ENCODE data around the gene IL1RAP. TPM values are rescaled to one million over a fixed set of nuclear protein-coding genes. Genes with fewer than 3 reads are reported as not detected.

Gene IL1RAP
- polyA plus RNA-seq, 3 donors, result 8.0 to 12.6 (median 11.8) TPM

DNA sequence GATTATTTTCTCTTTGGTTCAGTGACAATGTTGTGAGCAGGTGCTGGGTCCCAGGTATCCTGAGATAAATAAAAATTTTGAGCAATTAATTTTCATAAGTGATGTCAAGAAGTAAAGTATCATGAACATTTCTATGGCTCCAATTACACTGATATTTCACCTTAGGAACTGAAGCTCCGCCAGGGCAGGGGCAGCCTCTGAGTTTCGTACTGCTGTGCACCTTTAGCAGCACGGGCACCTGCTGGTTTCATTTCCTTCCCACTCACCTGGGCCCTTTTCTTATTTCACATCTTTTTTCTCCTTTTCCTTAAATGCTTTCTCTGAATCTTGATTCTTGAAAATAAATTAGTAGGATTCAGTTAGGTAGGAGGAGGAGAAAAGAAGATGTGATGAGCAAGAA is 1.2 kb upstream of the IL1RAP start:
- TF ChIP-seq, protein P1, sequence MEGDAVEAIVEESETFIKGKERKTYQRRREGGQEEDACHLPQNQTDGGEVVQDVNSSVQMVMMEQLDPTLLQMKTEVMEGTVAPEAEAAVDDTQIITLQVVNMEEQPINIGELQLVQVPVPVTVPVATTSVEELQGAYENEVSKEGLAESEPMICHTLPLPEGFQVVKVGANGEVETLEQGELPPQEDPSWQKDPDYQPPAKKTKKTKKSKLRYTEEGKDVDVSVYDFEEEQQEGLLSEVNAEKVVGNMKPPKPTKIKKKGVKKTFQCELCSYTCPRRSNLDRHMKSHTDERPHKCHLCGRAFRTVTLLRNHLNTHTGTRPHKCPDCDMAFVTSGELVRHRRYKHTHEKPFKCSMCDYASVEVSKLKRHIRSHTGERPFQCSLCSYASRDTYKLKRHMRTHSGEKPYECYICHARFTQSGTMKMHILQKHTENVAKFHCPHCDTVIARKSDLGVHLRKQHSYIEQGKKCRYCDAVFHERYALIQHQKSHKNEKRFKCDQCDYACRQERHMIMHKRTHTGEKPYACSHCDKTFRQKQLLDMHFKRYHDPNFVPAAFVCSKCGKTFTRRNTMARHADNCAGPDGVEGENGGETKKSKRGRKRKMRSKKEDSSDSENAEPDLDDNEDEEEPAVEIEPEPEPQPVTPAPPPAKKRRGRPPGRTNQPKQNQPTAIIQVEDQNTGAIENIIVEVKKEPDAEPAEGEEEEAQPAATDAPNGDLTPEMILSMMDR (IDR thresholded peaks at IDR 0.05), result no peak
- H3K27ac ChIP-seq (ENCODE audit: low read depth in 1 of 2, low read length in 2 of 2), result peak overlapping the region in 1 of 2 donors; percentile 93
- peaks cover 0 to 2% (median 1%) of the 10 kb centered on the region in 3 donors for H3K27me3 Mint-ChIP-seq (ENCODE audit: low read depth in 3 of 3)
- no peak overlapping the region for H2AFZ ChIP-seq (ENCODE audit: insufficient read depth, low read depth, low read length, poor library complexity, severe bottlenecking)
- WGBS (ENCODE audit: insufficient coverage), result no CpG with 5 or more reads among the region's 3 CpGs
- no peaks in the 10 kb centered on the region for H3K36me3 ChIP-seq (replicated peaks in 1 of 2; ENCODE audit: control insufficient read depth in 1 of 2, insufficient read depth in 2 of 2, low read length in 2 of 2)
- H3K4me2 ChIP-seq (replicated peaks; ENCODE audit: extremely low read depth, low read length, poor library complexity, severe bottlenecking), result peak overlapping the region; percentile 92
- peak overlapping the region in 1 of 2 donors; percentile 43 for H3K4me3 Mint-ChIP-seq
- intact Hi-C loops (cut with micrococcal nuclease), result loop anchor here (5.0 to 10.0 kb wide), 4 partner anchors 52 to 182 kb away; no protein-coding TSS in a partner anchor
- H3K9me3 ChIP-seq (replicated peaks in 1 of 2; ENCODE audit: control insufficient read depth in 1 of 2, insufficient read depth in 1 of 2, low read length in 2 of 2), result no peaks in the 10 kb centered on the region
- peak overlapping the region in 6 of 7 donors; percentile 92 to 96 (median 94) for H3K27ac Mint-ChIP-seq
- no peak for DNase-seq
- peaks cover 24% of the 10 kb centered on the region for H3K79me2 ChIP-seq (ENCODE audit: insufficient read depth, low read length)
- H4K20me1 ChIP-seq (ENCODE audit: insufficient read depth, low read length), result peaks cover 19% of the 10 kb centered on the region
- H3K4me1 Mint-ChIP-seq, result peaks cover 32% of the 10 kb centered on the region
- no peak overlapping the region for H3K4me3 ChIP-seq (replicated peaks in 1 of 3; ENCODE audit: low read depth in 2 of 3, low read length in 3 of 3)
- H3K9me3 Mint-ChIP-seq, result peaks cover 0 to 2% (median 0%) of the 10 kb centered on the region in 7 donors
- no peaks in the 10 kb centered on the region for H3K27me3 ChIP-seq (ENCODE audit: control insufficient read depth in 2 of 2, insufficient read depth in 2 of 2, low read length in 2 of 2)
- H3K36me3 Mint-ChIP-seq, result peaks cover 3% of the 10 kb centered on the region in 2 donors
- peaks cover 19 to 29% of the 10 kb centered on the region in 2 donors for H3K4me1 ChIP-seq (ENCODE audit: control insufficient read depth in 1 of 2, insufficient read depth in 2 of 2, low read length in 2 of 2)
- no peak overlapping the region for H3K9ac ChIP-seq (ENCODE audit: insufficient read depth, low read length, poor library complexity, severe bottlenecking)

DNA sequence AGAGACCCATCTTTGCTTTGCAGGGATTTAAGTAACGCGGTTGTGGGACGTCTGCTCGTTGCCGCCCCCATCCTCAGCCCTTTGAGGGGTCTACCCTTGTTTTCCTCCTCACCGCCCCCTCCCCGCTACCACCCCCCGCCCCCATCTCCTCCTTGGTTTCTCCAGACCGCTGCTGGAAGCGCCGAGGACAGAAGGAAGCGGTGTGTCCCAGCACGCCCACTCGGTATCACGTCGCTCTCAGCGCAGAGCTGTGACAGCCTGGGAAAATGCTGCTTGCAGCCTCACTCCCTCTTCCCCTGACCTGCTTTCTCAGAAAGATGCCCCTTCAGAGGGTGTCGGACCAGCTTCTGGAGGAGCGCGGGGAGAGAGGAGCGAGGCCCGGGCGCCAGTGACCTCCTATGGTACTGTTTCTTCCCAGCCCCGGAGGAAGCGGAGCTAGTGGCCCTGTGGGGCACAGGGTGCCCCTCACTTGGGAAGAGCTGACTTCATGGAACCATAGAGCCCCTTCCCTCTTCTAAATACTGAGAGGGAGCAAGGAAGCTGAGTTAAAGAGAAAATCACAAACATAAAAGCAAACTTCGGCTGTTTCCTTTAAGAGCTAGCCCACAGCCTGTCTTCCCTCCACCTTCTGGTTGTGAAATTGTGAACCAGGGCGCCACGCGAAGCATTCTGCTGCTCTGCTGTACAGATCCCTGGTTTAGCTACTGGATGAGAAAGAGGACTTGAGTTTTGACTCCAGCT is 698 bp downstream of the IL1RAP start:
- peak in 2 of 3 donors; percentile 33 to 46 for DNase-seq
- Histone ChIP-seq H3K4me1 (ENCODE audit: control insufficient read depth in 1 of 2, insufficient read depth in 2 of 2, low read length in 2 of 2) (peaks cover 19 to 32% of the 10 kb centered on the region in 2 donors), H3K36me3 (replicated peaks in 1 of 2; ENCODE audit: control insufficient read depth in 1 of 2, insufficient read depth in 2 of 2, low read length in 2 of 2) (no peaks in the 10 kb centered on the region), H4K20me1 (ENCODE audit: insufficient read depth, low read length) (peaks cover 23% of the 10 kb centered on the region), H2AFZ (ENCODE audit: insufficient read depth, low read depth, low read length, poor library complexity, severe bottlenecking) (peak overlapping the region; percentile 82), H3K4me2 (replicated peaks; ENCODE audit: extremely low read depth, low read length, poor library complexity, severe bottlenecking) (peak overlapping the region; percentile 92), H3K27me3 (ENCODE audit: control insufficient read depth in 2 of 2, insufficient read depth in 2 of 2, low read length in 2 of 2) (no peaks in the 10 kb centered on the region), H3K27ac (ENCODE audit: low read depth in 1 of 2, low read length in 2 of 2) (peak overlapping the region; percentile 78 to 93), H3K9ac (ENCODE audit: insufficient read depth, low read length, poor library complexity, severe bottlenecking) (peak overlapping the region; percentile 84), H3K79me2 (ENCODE audit: insufficient read depth, low read length) (peaks cover 40% of the 10 kb centered on the region), H3K9me3 (replicated peaks in 1 of 2; ENCODE audit: control insufficient read depth in 1 of 2, insufficient read depth in 1 of 2, low read length in 2 of 2) (no peaks in the 10 kb centered on the region), H3K4me3 (replicated peaks in 1 of 3; ENCODE audit: low read depth in 2 of 3, low read length in 3 of 3) (peak overlapping the region; percentile 71 to 92 (median 88))
- peaks cover 0 to 6% (median 0%) of the 10 kb centered on the region in 7 donors for H3K9me3 Mint-ChIP-seq
- peaks cover 13 to 15% of the 10 kb centered on the region in 2 donors for H3K36me3 Mint-ChIP-seq
- H3K27me3 Mint-ChIP-seq (ENCODE audit: low read depth in 3 of 3), result no peaks in the 10 kb centered on the region
- intact Hi-C loops (cut with micrococcal nuclease), result loop anchor here (5.0 to 10.0 kb wide), 5 partner anchors 50 to 183 kb away; no protein-coding TSS in a partner anchor
- WGBS (ENCODE audit: insufficient coverage), result 1% methylated on average over 12 of the region's 29 CpGs
- TF ChIP-seq, protein P1 (IDR thresholded peaks at IDR 0.05), result no peak
- peaks cover 37% of the 10 kb centered on the region for H3K4me1 Mint-ChIP-seq
- peak overlapping the region; percentile 95 to 96 for H3K4me3 Mint-ChIP-seq
- H3K27ac Mint-ChIP-seq, result peak overlapping the region; percentile 91 to 97 (median 97)

Measured in CD14-positive monocyte (primary cell).